ENCODE results near the gene RABGEF1.
"Not testable (repeated sequence)": the region's sequence is repeated elsewhere in the genome, so short reads cannot be mapped to it uniquely, and the experiment has no call there.

The RABGEF1 gene

DNA sequence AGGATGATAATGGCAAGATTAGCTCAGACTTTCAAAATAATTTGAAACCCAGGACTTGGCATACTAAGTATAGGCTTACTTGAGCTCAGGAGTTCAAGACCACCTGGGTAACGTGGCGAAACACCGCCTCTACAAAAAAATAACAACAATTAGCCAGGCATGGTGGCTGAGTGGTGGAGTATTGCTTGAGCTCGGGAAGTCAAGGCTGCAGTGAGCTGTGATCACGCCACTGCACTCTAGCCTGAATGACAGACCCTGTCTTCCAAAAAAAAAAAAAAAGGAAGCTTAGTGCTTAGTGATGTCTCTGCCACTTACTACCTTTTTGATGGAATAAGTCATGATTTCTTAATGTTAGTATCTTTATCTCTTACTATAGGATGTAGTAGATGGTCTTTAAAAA lies 25.5 kb downstream of the RABGEF1 start:
- no peak for DNase-seq

DNA sequence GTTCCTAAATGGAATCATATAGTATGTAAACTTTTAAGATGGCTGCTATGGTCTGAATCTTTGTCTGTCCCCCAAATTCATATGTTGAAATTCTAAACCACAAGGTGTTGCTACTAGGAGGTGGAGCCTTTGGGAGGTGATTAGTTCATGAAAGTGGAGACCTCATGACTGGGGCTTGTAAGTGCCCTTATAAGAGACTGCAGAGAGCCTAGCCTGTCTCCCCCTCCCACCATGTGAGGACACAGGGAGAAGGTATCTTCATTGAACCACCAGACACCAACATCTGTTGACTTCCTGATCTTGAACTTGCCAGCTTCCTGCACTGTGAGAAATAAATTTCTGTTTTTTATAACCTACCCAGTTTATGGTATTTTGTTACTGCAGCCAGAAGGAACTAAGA lies 27.0 kb downstream of the RABGEF1 start:
- not testable (repeated sequence) for DNase-seq

DNA sequence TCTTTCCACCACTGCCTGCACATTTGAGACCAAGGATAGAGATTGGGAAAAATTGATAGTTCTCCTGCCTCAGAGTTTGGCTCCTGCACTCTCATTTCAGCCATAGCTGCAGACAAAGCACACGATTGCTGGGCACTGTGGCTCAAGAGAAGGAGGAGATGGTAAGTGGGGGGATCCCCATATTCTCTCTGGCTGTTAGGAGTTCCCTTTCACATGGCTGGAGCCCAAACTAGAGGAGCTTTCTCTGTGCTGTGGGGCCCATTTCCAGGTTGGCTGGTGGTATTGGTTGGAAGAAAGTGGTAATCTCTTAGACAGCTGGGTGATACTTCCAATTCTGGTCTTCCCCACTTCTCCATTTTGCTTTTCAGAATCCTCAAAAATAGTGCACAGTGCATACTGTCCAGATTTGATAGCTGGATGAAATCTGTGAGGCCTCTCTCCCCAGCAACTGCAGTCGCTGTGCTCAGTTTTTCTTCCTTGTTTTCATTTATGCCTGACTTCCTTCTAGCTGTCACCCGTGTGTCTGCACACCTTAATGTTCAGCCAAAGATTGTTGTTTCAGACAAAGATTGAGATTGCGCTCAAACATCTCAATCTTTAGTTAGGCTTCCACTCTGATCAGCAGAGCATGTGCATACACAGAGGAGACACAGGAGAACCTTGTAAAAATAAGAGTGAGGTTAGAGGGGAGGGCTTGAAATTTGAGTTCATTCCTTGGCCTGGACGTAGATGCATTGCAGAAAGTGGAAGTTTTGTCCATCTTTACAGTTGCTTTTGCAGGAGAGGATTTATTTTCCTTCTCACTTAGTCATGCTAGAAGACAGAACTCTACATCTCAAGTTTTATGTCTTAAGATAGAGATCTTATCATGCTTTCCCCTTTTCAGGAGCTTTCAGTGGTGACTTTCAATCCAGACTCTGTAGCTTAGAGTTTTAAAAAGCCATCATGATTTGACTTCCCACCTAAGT lies 28.6 kb downstream of the RABGEF1 start:
- DNase-seq: no peak

DNA sequence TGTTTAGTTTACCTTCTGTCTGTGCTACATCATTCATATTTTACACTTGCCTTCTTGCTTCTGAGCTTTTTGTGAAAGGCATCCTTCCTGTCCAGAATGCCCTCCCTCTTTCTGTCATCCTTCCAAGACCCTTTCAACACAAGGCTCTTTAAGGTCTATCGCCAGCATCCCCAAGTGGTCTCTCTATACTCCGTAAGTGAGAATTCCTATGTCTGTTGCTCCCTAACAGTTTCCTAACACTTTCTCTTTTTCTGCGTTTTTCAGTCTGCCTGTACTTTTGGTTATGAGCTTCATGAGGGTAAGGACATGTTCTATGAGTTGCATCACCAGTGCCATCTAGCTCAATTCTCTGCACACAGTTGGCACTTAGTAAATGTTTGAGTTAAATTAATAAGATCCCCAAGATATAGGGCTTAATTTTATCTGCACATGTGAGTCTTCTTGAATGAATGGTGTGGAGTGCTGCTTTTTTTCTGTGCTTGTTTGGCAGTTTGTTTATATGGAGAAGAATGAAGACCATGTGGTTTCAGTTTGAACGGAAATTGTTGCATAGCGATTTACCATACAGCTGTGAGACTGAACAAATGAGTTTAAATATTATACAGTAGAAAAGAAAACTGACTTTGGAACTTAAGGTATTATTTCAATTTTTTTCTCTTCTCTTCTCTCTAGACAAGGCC lies 29.4 kb downstream of the RABGEF1 start:
- DNase-seq: no peak

DNA sequence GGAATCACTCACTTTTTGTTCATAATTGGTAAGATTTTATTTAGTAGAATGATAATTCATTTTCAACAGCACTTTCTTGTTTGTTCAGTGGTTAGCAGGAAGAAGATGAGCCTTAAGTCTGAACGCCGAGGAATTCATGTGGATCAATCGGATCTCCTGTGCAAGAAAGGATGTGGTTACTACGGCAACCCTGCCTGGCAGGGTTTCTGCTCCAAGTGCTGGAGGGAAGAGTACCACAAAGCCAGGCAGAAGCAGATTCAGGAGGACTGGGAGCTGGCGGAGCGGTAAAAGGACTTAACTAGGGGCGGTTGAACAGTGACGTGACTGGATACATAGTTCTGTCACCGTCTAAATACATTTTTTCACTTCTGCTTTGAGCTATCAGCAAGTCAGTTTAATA lies 31.3 kb downstream of the RABGEF1 start:
- no peak for DNase-seq

DNA sequence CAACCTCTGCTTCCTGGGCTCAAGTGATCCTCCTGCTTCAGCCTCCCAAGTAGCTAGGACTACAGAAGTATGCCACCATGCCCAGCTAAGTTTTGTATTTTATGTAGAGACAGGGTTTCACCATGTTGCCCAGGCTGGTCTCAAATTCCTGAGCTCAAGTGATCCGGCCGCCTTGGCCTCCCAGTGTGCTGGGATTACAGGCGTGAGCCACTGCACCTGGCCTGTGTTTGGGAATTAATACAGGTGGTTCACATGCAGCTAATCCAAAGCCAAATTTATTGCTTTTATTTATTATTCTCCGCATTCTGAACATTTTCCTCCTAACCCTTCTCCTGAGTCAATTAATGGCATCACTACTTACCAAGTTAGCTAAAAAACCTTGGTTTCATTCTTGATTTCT lies 33.2 kb downstream of the RABGEF1 start:
- not testable (repeated sequence) for DNase-seq

DNA sequence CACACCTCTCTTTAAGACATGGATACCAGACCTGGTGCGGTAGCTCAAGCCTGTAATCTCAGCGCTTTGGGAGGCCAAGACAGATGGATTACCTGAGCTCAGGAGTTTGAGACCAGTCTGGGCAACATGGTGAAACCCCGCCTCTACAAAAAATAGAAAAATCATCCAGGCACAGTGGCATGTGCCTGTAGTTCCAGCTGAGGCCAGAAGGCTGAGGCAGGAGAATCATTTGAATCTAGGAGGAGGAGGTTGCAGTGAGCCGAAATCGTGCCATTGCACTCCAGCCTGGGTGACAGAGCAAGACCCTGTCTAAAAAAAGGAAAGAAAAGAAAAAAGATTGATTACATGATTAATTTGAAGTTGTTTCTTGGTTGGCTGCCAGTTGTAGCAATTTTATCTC lies 35.9 kb downstream of the RABGEF1 start:
- not testable (repeated sequence) for DNase-seq

DNA sequence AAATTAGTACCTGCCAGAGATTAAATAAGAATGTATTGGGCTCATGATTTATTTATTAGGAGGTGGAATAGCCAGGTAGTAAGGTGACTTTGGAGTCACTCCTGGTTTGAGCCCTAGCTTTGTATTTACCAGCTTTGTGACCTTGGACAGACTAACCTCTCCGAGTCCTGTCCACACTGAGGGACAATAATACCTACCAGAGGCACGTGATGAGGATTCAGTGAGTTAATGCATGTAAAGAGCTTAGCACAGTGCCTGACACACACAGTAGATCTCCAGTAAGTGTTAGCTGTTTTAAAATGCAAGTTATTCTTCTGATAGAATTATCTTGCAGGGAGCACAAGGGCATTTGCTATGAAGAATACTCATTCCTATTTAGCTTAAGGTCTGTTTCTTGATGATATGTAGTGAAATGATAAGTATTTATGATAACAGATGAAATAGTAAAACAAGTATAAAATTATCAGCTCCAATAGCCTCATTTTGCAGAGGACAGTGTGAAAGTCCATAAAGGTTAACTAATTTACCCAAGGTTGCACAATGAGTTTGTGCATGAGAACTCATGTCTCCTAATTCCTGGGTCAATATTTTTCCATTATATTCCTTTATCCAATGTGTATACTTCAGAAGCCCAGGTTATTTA lies 36.4 kb downstream of the RABGEF1 start:
- DNase-seq: no peak

DNA sequence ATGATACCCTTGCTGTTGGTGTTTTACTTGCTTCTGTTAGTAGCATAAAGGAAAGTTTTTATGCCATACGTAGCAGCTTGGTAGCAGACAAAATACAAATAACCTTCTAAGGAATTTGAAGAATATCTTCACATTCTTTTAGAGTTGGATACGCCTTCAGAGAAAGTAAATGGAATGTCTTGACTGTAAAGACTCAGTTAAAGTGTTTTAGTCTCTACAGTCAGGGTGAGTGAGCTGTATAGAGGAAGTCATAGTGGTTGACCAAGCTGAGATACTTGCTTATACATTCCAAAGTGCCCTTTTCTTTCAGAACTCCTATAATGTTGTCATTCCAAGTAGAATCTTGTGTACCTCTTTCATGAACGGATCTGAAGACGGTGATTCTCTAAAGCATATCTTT lies 37.7 kb downstream of the RABGEF1 start:
- DNase-seq: no peak

DNA sequence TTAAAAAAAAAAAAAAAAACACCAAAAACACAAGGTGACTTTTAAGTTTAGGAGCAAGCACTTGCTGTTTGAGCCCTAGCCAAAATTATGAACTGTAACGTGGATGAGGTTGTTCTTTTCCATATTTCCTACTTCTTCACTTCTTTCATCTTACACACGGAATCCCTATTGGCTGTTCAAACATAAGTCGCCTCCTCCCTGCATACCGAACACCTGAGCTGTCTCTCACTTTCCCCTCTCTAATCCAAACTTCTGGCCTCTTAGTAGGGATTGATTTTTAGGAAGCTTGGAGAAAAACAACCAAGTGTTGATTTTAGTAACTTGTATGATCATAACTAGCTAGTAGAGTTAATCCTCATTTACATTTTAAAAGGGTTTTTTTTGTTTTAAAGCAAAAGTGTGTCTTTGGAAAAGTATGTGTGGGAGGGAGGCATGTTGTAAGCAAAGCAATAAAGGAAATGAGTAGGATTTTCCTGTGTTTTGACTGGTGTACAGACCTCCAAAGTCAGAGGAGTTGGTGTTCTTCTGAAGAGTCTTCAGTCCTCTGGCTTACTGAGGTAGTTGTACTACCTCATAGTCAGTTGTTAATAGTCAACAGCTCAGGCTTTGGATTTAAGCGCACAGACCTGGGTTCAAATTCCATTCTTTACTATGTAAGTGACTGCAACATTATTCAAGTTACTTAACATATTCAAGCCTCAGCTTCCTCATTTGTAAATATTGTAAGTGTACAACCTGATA lies 39.3 kb downstream of the RABGEF1 start:
- DNase-seq: no peak

DNA sequence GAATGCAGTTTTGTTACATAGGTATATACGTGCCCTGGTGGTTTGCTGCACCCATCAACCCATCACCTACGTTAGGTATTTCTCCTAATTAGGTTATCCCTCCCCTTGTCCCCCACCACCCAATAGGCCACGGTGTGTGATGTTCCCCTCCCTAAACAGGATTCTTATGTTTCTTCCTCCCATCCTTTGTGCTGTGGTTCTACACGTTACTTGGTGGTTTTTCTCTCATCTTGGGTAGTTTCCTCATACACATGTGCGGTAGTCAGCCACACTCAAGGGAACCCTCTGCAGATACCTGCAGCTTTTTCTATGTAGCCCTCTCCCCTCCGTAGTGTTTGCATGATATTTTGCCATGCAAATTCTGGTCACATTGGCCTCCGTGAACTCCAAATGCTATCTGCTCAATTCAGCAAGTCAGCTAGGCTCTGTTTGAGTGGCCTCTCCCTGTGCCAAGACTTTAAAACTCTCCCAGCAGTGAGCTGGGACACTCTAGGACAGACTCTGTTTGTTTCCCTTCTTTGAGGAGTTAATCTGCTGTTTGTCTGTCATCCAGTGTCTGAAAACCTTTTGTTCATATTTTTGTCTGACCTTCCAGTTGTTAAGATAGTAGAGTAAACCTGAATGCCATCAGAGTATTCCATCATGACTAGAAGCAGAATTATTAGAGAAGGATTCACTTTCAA lies 41.0 kb downstream of the RABGEF1 start:
- no peak for DNase-seq

DNA sequence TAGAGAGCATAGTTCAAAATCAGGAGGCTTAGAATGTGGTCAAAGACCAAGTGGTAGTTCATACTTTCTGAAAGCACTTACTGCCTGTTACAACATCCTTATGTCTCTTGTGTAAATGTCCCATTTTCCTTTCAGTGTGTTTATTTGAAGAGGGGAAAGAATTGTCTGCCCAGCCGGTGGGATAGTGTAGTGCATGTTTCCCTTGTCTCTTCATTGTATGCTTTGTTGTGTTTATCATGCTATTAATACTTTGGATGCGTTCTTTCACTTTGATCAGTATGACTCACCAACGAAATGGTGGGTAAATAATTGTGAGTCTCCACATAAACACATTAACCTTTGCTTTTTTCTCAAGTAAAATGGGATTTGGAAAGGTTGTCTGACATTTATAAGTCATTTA lies 42.3 kb downstream of the RABGEF1 start:
- DNase-seq: not testable (repeated sequence)

DNA sequence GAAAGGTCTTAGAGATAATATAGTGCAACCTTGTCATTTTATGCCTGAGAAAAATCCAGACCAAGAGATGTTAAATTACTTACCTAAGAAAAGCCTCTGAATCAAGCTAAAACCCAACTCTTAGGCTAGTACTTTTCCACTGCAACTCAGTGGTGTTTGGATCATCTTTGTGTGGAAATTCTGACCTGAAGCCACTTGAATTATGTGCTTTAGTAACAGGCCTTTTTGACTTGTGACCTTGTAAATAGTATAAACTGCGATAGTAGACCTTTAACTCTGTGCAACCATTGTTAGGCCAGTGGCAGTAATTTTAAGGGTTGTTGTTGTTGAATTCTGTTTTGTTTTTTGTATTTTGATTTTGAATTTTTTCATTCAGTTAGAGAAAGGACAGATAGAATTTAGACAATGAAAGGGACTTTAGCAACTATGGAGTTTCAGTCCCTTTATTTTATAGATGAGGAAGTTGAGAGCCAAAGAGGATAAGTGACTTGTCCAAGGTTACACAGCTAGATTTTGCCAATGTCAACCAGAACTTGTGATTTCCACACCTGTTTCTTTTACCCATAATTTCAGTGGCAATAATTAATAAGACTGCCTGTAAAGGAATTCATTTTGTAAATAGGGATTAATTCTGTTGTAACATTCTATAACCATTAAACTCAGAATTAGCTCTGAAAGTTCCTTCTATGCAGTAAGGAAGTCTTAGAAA lies 43.5 kb downstream of the RABGEF1 start:
- not testable (repeated sequence) for DNase-seq

DNA sequence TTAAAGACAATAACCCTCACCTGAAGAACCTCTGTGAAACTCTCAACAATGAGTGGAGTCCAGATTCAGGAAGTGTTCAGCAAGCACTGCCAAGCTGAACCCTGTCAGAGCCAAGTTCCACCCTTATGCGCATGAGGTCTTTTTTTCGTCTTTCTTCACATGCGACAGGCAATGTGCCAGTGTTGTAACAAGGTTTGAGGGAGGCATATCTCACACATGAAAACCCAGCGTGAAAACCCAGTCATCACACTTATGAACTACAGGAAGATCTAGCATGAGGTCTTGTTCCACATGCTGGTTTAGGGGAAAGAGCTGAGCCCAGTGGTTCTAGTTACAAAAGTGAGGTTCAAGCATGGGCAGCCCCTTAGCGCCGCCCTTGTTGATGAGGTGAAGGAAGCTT lies 49.7 kb downstream of the RABGEF1 start:
- DNase-seq: no peak

DNA sequence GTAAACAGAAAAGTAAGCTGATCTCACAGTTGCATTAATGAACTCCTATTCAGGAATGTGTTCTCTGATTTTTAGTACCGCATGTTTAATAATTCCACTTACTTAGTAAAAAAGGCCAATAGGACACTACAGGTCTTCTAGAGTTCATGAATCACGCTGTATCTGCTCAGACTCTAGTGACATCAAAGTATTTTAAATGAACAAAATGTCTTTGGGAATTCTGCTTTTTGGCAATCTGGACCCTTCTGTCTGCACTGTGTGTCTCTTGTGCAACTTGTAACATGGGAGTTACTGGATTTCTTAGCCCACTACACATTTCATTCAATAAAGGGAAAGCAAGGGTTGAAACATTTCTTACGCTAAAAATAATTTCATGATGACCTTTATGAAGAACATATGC lies 50.2 kb downstream of the RABGEF1 start:
- DNase-seq: no peak

DNA sequence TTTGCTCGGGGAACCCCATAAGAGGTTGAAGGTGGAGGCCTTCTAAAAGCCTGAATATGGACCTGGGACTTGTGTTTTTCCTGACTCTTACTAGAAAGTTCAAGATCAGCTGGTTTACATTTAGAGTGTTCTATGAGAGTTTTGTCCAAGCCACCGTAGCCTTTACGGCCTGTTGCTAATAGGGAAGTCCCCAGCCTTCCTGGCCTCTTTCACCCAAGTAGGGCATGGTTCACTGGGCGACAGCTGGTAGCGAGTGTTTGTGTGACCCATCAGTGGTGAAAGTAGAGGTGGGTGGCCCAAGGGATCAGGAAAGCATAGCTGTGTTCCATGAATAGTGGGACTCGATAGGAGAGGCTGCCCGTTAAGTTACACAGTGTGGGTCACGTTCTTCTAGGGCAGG lies 60.1 kb downstream of the RABGEF1 start:
- no peak for DNase-seq

DNA sequence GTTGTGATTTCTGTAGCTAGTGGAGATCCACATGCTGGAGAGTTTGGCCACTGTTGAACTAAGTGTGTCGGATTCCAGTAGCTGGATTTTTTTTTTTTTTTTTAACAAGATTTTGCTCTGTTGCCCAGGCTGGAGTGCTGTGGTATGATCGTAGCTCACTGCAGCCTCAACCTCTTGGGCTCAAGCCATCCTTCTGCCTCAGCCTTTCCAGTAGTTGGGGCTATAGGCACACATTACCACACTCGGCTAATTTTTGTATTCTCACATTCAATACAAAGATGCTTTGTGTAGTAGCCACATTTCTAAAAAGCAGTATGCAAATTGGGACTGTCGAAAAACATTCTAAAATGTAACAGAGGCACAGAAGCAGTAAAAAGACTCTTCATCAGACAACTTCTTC lies 63.5 kb downstream of the RABGEF1 start:
- DNase-seq: no peak

DNA sequence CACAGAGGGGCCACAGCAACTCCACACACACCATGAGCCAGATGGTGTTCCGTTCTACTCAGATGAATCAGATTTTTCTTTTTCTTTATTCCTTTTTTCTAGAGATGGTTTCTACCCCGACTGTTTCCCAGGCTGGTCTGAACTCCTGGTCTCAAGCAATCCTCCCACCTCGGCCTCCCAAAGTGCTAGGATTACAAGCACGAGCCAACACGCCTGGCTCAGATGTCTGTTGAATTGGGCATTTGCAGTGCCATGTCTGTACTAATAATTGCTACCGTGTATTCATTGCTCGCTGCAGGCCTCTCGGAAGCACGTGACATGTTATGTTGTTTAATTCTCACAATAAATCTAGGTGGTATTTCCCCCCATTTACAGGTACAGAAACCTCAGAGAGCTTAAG lies 67.2 kb downstream of the RABGEF1 start:
- DNase-seq: no peak

DNA sequence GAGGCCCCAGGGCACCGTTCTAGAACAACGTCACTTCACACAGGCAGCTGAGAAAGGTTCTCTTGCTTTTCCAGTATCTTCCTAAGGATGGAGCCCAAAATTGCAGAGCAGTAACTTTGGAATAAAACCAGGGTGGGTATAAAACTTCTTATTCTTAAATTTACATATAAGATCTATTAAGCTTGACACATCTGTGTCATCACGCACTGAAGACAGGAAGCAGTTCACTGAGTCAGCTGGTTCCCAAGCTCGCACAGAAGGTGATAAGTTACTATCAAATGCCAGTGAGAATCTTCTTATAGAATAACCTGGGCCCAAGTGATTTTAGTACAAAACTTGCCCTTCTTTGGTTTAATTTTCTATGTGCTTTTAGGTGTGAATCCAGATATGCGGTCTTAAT lies 70.2 kb downstream of the RABGEF1 start:
- no peak for DNase-seq

DNA sequence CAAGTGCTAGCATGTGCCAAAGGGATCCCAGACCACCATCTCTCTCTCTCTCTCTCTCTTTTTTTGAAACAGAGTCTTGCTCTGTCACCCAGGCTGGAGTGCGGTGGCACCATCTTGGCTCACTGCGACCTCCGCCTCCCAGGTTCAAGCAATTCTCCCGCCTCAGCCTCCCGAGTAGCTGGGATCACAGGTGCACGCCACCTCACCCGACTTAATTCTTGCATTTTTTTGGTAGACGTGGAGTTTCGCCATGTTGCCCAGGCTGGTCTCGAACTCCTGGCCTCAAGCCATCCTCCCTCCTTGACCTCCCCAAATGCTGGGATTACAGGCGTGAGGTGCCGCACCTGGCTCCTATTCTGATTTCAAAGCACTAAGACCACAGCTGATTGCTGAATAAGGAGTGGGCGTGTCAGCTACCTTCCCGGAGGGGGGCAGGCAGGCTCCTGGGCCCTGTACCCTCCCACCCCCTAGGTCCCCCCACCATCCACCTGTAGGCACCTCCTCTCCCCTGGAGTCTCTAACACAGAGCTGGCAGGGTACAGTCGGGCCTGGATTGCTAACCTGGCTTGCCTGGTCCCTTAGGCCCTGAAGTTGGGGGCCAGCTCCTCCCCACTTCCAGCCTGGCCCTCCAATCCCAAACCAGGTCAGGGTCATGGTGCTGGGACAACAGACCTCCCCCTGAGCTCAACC lies 74.8 kb downstream of the RABGEF1 start:
- not testable (repeated sequence) for DNase-seq

DNA sequence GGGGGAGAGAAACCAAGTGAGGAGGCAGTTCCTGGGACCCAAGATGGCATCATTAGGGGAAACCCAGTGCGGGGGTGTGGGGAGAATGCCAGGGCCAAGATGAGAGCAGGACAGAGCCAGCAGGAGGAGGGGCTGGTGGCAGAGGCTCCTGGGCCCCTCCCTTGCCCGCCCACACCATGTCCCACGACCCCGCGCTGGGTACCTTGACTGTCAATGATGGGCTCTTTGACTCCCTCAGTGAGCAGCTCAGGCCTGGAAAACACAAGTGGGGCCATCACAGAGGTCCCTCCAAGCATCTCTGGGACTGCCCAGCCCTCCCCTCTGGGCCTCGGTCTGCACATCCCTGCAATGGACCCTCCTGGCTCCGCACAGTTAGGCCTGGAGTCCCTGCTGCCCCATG lies 75.4 kb downstream of the RABGEF1 start:
- DNase-seq: no peak
